ENCODE results near the gene RBFOX1.

Gene RBFOX1

DNA sequence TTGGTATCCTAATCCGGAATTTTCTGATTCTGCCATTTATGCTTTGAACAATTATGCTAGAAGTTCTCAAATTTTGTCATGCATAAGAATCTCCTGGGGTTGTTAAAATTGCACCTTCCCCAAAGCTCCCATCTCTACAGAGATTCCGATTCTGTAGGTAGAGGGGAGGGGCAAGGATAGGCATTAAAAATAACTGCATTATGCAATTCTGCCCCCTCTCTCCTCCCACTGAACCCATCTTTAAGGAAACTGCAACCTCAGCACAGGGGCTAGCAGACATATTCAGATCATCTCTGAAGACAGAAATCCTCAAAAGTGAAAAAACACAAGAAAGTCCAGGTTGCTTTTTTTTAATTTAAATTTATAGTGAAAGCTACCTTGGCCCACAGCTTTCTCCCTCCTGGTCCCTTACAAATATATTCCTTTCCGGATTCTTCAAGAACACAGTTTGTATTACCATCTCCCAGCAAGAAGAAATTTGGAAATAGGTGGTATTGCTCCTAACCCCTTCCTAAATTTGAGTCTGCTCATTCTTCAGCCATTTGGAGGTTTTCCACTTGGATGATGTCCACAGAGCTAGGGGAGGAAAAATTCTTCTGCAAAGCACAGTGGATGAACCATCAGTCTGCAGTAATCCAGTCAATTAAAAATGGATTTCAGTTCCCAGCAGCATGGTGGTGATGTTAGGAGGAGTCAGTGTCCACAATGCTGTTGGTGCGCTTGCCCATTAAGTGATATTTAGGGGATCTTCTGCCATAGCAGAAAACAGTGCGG lies 67.7 kb downstream of the RBFOX1 start:
- H3K27ac Mint-ChIP-seq, result no peak overlapping the region
- no peaks in the 10 kb centered on the region for H3K4me1 Mint-ChIP-seq (ENCODE audit: low read depth)
- H3K27me3 Mint-ChIP-seq, result no peaks in the 10 kb centered on the region
- no peak overlapping the region for H3K4me3 Mint-ChIP-seq
- H3K36me3 Mint-ChIP-seq (ENCODE audit: low read depth), result no peaks in the 10 kb centered on the region
- H3K9me3 Mint-ChIP-seq, result no peaks in the 10 kb centered on the region

DNA sequence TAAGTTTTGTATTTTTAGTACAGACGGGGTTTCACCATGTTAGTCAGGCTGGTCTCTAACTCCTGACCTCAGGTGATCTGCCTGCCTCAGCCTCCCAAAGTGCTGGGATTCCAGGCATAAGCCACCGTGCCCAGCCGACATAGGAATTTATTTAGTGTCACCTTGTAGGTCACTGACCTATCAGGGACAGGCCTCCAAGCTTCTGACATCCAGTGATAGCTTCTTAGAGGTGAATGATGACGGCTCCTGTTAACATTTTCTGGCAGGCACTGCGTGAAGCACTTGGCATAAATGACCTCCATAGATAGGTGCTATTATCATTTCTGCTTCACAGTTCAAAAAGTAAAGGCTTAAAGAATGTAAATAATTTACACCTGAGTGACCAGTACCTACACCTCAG lies 71.6 kb downstream of the RBFOX1 start:
- Mint-ChIP-seq H3K4me3 (no peak overlapping the region), H3K9me3 (peaks cover 9% of the 10 kb centered on the region), H3K27me3 (no peaks in the 10 kb centered on the region), H3K4me1 (ENCODE audit: low read depth) (no peaks in the 10 kb centered on the region), H3K36me3 (ENCODE audit: low read depth) (no peaks in the 10 kb centered on the region), H3K27ac (no peak overlapping the region)

DNA sequence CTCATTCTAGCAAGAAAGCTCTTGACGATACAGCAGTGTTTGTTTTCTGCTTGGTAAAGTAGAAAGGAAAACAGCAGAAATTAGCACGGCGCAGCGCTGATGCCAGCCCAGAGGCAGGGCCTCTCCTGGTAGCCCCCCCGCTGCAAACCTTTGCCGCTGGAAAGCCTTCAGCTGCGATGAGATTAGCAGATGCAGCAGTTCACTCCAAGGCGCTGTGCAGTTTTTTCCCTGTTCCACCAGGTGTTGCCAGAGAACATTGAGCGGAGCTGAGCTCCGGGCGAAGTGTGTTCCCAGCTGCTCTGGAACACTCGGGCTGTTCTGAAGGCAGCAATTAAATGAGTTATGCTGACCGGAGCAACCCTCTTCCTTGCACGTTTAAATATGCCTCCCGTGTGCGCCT lies 72.5 kb downstream of the RBFOX1 start:
- Mint-ChIP-seq H3K9me3 (peaks cover 9% of the 10 kb centered on the region), H3K4me3 (no peak overlapping the region), H3K36me3 (ENCODE audit: low read depth) (no peaks in the 10 kb centered on the region), H3K4me1 (ENCODE audit: low read depth) (no peaks in the 10 kb centered on the region), H3K27me3 (no peaks in the 10 kb centered on the region), H3K27ac (no peak overlapping the region)

GRCh38 chr16:7408700-7409365 lies 76.2 kb downstream of the RBFOX1 start:
- Mint-ChIP-seq H3K36me3 (ENCODE audit: low read depth) (no peaks in the 10 kb centered on the region), H3K4me3 (no peak overlapping the region), H3K4me1 (ENCODE audit: low read depth) (no peaks in the 10 kb centered on the region), H3K9me3 (peaks cover 9% of the 10 kb centered on the region), H3K27me3 (no peaks in the 10 kb centered on the region), H3K27ac (no peak overlapping the region)

DNA sequence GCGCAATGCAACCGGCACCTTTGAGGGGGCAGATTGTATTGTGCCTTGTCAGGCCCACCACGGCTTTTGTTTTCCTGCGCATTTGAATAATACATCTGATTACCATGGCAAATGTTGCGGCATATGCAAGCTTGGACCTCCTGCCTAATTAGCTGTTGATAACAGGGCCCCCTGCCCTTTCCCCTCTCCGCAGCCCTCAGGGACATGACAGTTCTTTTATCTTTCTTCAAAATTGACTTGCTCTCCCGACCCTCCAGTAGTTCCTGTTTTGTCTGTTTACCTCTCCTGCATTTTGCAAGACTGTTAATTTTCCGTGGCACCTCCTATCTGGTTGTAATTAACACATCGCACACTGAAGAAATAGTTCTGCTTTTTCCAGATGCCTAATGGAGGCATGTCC lies 86.8 kb downstream of the RBFOX1 start:
- H3K27me3 Mint-ChIP-seq, result no peaks in the 10 kb centered on the region
- no peak overlapping the region for H3K27ac Mint-ChIP-seq
- H3K4me3 Mint-ChIP-seq, result no peak overlapping the region
- H3K9me3 Mint-ChIP-seq, result peaks cover 8% of the 10 kb centered on the region
- no peaks in the 10 kb centered on the region for H3K4me1 Mint-ChIP-seq (ENCODE audit: low read depth)
- H3K36me3 Mint-ChIP-seq (ENCODE audit: low read depth), result no peaks in the 10 kb centered on the region

DNA sequence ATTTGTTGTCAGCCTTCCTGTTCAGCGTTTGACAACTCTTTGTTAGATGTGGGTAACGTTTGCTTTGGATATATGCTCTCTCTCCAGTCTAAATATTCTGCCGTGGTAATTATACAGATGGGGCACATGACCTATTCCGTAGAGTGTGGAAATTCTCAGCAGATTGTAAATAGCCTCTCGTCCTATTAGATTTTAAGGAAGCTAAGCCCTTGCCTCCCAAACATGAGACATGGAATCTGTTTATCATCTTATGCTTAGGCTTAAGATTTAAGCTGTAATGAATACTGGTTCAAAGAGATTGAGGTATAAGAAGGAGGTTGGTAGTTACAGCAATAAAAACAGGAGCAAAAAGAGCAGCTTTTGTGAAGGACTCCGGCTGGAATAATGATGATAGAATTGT lies 87.4 kb downstream of the RBFOX1 start:
- Mint-ChIP-seq H3K27me3 (no peaks in the 10 kb centered on the region), H3K36me3 (ENCODE audit: low read depth) (no peaks in the 10 kb centered on the region), H3K27ac (no peak overlapping the region)

GRCh38 chr16:7420843-7421242 lies 88.2 kb downstream of the RBFOX1 start:
- Mint-ChIP-seq H3K4me3 (no peak overlapping the region), H3K36me3 (ENCODE audit: low read depth) (no peaks in the 10 kb centered on the region), H3K9me3 (peaks cover 8% of the 10 kb centered on the region), H3K27ac (no peak overlapping the region), H3K4me1 (ENCODE audit: low read depth) (no peaks in the 10 kb centered on the region), H3K27me3 (no peaks in the 10 kb centered on the region)

More for the DNA sequence above, 87.4 kb downstream of the RBFOX1 start:
- H3K4me3 Mint-ChIP-seq, result no peak overlapping the region
- no peaks in the 10 kb centered on the region for H3K4me1 Mint-ChIP-seq (ENCODE audit: low read depth)
- peaks cover 8% of the 10 kb centered on the region for H3K9me3 Mint-ChIP-seq

- Mint-ChIP-seq H3K4me3 (no peak overlapping the region), H3K4me1 (ENCODE audit: low read depth) (no peaks in the 10 kb centered on the region), H3K36me3 (ENCODE audit: low read depth) (no peaks in the 10 kb centered on the region), H3K27ac (no peak overlapping the region), H3K27me3 (no peaks in the 10 kb centered on the region), H3K9me3 (peaks cover 11% of the 10 kb centered on the region)
Observed at GRCh38 chr16:7421578-7421977, 88.9 kb downstream of the RBFOX1 start.

DNA sequence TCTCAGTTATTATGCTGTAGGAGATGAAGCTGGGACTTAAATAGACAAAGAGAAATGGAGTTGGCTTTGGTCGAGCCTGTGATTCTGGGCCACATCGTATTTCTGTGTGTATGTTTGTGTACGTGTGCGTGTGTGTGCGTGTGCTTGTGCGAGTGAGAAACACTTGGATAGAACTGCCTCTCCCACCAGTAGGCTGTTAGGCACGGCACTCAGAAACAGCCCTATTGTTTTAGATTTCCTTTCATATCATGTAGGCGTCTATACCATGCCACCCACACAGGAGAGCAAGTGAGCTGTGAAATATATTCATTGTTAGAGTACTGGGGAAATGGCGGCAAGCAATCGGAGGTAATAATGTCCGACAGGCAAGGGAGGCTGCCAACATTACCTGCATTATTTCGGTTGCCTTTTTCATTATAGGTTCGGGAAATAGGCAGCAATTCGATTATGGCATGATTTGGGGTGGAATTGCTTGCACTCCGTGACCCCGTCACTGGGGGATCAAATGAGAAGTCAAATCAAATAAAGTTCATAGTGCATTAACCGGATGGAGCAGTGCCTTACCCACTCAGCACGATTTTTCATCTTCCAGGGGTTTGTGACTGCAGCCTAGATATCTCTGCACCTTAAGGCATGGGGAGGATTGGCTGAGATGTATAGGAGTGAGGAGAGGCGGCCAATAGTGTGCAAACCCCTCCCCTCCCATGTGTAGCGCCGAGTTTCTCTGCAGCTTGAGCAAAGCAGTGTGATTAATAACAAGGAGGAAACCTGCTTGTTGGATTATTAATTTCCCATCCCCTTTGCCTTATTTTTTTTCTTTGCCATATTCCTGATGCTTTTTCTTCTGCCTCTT lies 89.6 kb downstream of the RBFOX1 start:
- Mint-ChIP-seq H3K27me3 (no peaks in the 10 kb centered on the region), H3K9me3 (peaks cover 15% of the 10 kb centered on the region), H3K4me3 (no peak overlapping the region), H3K27ac (no peak overlapping the region), H3K4me1 (ENCODE audit: low read depth) (no peaks in the 10 kb centered on the region), H3K36me3 (ENCODE audit: low read depth) (no peaks in the 10 kb centered on the region)

- no peaks in the 10 kb centered on the region for H3K36me3 Mint-ChIP-seq (ENCODE audit: low read depth)
- H3K9me3 Mint-ChIP-seq, result peaks cover 11% of the 10 kb centered on the region
- H3K27ac Mint-ChIP-seq, result no peak overlapping the region
- no peaks in the 10 kb centered on the region for H3K4me1 Mint-ChIP-seq (ENCODE audit: low read depth)
- no peaks in the 10 kb centered on the region for H3K27me3 Mint-ChIP-seq
- no peak overlapping the region for H3K4me3 Mint-ChIP-seq
Observed at GRCh38 chr16:7423434-7424044, 90.9 kb downstream of the RBFOX1 start.

DNA sequence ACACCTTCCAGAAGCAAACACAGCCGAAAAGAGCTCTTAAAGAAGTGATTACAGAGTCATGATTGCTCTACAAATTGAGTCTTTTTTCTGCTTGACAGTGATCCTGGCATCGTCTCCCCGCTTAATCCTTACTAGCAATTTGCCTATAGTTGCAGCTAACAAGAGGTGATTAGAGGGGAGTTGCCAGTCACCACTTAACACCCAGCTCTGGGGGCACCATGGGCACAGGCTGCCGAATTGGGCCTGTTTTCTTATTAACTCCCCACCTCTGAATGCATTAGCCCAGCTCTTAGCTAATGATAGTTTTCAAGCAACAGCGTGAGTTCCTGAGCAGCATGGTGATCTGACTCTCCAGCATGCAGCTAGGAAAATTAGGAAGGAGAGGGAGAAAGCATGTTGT lies 93.5 kb downstream of the RBFOX1 start:
- H3K27ac Mint-ChIP-seq, result no peak overlapping the region
- no peaks in the 10 kb centered on the region for H3K27me3 Mint-ChIP-seq
- no peaks in the 10 kb centered on the region for H3K36me3 Mint-ChIP-seq (ENCODE audit: low read depth)
- H3K4me3 Mint-ChIP-seq, result no peak overlapping the region
- no peaks in the 10 kb centered on the region for H3K4me1 Mint-ChIP-seq (ENCODE audit: low read depth)
- H3K9me3 Mint-ChIP-seq, result peaks cover 7% of the 10 kb centered on the region

DNA sequence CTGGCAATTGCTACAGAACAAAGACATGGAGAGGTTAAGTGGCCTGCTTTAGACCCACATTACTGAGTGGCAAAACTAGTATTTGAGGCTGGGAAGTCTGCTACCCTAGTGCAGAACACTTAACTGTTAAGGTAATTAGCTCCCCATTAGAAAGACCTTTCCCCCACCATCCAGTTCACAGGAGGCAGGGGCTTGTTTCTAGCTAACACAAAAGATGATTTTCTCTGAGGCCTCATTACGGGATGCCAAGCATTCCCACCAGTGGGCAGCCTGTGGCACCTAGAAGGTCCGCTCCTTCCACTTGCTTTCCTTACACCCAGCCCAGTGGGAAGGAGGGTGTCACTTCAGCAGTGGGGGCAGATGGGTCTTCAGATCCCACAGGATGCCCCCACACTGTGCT lies 99.1 kb downstream of the RBFOX1 start:
- Mint-ChIP-seq H3K36me3 (ENCODE audit: low read depth) (no peaks in the 10 kb centered on the region), H3K9me3 (peaks cover 21% of the 10 kb centered on the region), H3K27me3 (no peaks in the 10 kb centered on the region), H3K4me3 (no peak overlapping the region), H3K4me1 (ENCODE audit: low read depth) (no peaks in the 10 kb centered on the region), H3K27ac (no peak overlapping the region)

DNA sequence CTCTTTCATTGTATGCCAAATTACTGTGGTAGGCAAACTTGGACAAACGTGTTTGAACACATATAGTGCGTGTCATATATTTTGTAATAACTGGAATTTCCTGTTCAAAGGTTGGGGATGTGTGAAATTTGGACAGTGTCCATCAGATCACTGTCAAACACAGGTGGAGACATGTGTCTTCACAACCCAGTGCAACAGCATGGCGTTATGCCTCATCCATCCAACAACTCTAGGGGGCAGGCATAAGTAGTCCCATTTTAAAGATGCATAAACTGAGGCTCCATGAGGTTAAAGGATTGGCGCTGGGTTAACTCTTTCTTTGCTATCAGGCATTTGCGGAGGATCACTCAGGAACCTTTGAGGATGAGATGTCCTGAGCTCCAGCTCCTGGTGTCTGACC lies 103.7 kb downstream of the RBFOX1 start:
- no peaks in the 10 kb centered on the region for H3K36me3 Mint-ChIP-seq (ENCODE audit: low read depth)
- H3K27me3 Mint-ChIP-seq, result no peaks in the 10 kb centered on the region
- H3K27ac Mint-ChIP-seq, result no peak overlapping the region
- H3K4me3 Mint-ChIP-seq, result no peak overlapping the region
- peaks cover 19% of the 10 kb centered on the region for H3K9me3 Mint-ChIP-seq
- H3K4me1 Mint-ChIP-seq (ENCODE audit: low read depth), result no peaks in the 10 kb centered on the region

GRCh38 chr16:7437135-7437804 lies 104.6 kb downstream of the RBFOX1 start:
- Mint-ChIP-seq H3K27me3 (no peaks in the 10 kb centered on the region), H3K4me3 (no peak overlapping the region), H3K36me3 (ENCODE audit: low read depth) (no peaks in the 10 kb centered on the region), H3K9me3 (peaks cover 19% of the 10 kb centered on the region), H3K4me1 (ENCODE audit: low read depth) (no peaks in the 10 kb centered on the region), H3K27ac (no peak overlapping the region)
